LoVo (cell line): ENCODE measurements around the gene HADHA.
"Not testable (repeated sequence)": the region's sequence is repeated elsewhere in the genome, so short reads cannot be mapped to it uniquely, and the experiment has no call there.

Experiments used
- DNase-seq: peaks from one replicate; pipeline ENCODE4 v3.0.0-alpha.2; 2016; ENCODE audit warnings: low spot score

The HADHA gene

DNA sequence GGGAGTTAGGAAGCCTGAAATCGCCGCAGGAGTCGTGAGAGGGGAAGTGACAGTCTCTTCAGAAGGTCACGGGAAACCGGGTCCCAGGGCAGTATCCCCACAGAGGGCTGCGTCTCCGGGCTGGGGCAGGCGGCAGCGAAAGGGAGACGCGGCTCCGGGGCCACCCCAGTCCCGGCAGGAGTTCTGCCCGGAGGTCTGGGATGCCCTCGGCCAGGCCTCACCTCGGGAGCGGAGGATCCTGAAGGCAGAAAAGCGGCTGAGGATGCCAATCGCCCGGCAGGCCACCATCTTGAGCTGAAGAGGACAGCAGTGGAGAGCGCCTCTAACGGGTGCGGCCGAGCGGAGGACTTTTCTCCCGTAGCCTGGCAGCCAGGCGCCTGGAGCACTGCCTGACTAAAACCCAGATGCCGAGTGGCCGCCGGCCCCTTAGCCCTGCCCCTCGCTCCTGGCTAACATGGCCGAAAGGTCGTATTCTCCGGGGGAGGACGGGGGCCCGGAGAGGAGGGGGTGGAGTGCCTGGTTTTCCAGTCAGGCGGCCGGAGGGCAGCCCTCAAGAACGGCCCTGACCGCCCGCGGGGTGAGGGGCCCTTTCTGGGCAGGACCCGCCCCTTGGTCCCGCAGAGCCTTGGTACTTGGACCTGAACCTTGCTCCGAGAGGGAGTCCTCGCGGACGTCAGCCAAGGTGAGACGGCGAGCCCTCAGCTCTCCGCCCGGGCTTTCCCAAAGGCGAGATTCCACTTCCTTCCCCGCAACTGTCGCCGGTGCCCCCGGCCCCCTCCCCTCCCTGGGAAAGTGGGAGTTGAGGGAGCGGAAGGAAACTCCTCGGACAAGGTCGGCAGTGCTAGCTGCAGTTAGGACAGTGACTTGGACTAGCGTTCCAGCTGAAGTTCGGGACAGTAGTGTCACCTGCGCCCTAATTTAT lies at the start of gene HADHA, which contains the start of gene HADHB:
Gene HADHA, minus strand, starts transcription at position 324 of the 922 bp plus-strand sequence. Its CDS starts 36 bp downstream, at position 288.
Gene HADHB, plus strand, starts transcription at position 631 of the 922 bp plus-strand sequence. CDS start 9,316 bp downstream, outside the sequence.
- peak; percentile 95 for DNase-seq

DNA sequence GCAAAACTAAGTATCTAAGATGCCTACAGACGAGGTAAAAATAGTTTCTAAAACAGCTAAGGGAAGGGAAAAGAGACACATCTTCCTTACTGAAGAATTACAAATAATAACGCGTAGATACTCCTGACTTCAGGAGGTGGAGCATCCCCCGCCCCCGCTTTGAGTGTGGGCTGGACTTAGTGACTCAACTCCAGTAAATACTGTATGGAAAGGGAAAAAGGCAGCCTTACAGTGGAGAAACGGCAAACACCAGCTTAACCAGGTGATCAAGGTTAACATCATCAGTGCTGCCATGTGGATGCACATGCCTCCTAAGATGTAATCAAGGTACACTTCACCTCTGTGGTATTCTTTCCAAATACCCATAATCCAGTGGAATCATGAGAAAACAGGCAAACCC lies 48.2 kb upstream of the HADHA start:
- no peak for DNase-seq

DNA sequence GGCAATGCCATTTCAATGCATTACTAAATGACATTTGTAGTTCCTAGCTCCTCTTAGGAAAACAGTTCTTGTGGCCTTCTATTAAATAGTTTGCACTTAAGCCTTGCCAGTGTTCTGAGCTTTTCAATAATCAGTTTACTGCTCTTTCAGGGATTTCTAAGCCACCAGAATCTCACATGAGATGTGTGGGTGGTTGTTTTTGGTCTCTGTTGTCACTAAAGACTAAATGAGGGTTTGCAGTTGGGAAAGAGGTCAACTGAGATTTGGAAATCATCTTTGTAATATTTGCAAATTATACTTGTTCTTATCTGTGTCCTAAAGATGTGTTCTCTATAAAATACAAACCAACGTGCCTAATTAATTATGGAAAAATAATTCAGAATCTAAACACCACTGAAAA lies 45.6 kb upstream of the HADHA start:
- no peak for DNase-seq

DNA sequence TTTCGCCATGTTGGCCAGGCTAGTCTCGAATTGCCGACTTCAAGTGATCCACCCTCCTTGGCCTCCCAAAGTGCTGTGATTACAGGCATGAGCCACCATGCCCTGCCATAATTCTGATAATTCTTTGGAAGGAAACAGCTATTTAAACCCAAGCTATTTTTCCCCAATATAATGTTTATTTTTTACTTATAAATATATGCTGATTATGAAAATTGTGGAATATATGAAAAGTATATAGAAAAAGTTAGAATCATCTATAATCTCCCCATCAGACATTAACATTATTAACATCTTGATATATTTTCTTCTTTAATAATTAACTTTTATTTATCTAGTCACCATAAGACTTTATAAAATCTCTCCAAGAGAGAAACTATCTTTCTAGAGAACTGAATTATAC lies 41.5 kb upstream of the HADHA start:
- no peak for DNase-seq

DNA sequence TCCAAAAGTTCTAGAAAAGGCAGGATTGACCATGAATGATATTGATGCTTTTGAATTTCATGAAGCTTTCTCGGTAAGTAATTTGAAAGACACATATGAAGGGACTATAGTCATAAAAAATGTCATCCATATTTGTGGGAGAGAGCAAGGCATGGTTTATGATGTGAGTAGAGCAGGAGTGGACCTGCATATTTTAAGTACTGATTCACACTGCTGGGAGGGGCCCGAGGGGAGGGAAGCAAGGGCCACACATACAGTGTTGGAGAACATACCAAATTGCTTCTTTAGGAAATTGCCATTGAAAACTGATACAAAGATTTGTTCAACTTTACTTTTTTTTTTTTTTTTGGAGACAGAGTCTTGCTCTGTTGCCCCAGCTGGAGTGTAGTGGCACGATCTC lies 39.7 kb upstream of the HADHA start:
- peak; percentile 28 for DNase-seq

DNA sequence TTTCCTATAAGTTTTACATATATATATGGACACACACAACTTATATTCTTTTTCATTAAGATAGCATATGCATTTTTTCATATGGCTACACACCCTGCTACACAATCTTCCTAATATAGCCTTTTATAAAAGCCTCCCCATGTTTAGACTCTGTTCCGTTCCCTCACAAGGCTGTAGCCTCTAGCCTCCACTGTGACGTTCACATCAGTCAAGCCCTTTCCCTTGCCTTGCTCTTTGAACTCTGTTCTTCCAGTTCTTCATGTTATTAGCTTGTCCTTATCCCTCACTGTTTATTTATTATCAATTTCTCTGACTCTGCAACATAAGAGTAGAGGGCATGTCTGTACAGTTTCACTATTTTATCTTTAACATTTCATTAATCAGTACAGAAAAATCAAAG lies 39.2 kb upstream of the HADHA start:
- no peak for DNase-seq

DNA sequence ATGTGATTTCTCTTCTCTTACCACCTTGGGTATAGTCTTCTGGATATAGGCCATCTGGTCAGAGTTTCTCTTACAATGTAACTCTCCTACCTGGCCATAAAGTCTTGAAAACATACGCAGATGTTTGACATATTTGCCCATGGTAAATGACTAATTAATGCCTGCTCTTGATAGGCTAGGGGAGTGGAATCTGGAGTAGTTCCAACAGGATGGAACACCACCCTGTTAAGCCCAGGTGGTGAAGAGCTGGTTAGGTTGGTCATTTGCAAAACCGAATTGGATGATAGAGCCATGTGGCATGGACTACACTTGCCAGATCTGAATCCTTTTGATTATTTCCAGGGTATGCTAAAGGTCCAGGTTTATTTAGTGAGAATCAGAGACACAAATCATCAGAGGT lies 36.8 kb upstream of the HADHA start:
- DNase-seq = no peak

DNA sequence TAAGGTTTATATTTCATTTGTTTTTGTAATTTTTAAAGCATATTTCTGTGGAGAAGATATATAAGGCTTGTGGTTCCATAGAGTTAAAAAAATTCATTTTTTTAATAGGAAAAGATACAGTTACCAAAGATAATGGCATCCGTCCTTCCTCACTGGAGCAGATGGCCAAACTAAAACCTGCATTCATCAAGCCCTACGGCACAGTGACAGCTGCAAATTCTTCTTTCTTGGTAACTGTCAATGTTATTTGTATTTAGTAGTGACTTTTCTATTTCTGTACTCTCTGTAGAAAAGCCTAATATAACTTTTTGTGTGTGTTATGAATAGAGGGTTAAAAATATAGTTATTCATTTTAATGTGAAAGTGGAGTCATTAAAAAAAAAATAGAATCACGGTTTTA lies 35.5 kb upstream of the HADHA start:
- DNase-seq = no peak

DNA sequence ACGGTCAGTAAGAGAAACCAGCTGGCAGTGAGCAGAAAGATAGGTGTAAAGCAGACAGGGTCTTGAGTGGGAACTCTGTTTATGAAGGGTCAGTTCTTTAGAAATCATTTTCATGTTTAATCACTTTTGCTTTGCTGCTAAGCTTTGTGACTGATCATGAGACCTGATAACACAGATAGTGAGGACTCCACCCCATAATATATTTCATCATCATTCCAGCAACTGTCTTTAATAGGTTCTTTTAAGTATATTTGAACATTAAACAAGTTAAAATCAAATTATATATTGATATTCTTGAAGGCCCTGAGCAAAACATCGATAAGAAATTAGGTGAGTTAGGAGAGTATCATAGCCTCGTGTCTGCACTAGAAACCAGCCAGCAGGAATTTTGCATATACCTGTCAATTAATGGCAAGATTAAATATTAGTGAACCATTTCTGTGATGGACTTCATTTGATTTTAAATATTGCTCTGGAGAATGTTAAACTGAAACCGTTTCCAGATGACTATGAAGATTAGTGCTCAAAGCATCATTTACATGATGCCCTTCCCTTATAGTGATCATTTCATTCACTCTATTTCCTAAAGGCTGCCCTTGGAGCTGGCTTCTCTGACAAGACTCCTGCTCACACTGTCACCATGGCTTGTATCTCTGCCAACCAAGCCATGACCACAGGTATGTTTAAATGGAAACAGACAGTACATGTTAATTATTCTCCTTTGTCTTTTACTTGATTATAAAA lies 32.2 kb upstream of the HADHA start:
- no peak for DNase-seq

DNA sequence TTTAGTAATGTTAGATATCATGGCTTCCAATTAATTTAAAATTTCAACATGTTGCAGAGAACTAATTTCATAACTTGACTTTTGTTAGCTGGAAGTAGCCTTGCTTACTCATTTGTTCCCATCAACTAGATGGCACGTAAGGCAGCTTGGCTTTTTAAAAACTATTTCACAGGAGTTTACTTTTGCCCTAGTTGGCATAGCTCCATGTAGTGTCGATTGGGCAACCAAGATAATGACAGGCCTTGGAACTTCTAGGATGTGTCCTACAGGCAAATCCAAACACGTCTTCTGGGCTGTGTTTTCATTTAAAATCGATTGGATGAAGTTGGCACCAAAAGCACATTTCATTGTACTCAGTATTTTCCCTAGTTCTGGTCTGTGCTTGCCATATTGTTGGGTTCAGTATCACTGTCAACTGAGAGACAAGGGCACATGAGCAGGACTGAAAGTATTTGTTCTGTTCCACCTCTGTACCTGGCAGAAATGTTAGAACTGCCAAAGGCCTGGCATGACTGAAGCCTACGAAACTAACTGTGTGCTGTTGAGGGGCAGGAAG lies 29.7 kb upstream of the HADHA start:
- peak; percentile 52 for DNase-seq

DNA sequence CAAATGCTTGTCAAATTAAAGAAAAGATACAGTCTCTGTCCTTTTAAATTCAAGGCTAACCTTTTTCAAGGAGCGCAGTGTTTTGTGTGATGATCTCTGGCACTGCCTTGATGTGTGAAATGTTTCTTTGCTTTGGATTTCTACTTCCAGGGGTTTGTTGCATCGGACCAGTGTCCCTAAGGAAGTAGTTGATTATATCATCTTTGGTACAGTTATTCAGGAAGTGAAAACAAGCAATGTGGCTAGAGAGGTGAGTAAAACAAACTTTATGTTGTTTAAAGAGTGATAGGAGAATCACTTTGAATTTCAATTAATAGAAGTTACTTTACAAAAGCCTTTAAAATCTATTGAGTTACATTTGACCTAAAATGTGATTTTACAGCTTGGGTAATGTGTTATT lies 29.1 kb upstream of the HADHA start:
- peak; percentile 39 for DNase-seq

DNA sequence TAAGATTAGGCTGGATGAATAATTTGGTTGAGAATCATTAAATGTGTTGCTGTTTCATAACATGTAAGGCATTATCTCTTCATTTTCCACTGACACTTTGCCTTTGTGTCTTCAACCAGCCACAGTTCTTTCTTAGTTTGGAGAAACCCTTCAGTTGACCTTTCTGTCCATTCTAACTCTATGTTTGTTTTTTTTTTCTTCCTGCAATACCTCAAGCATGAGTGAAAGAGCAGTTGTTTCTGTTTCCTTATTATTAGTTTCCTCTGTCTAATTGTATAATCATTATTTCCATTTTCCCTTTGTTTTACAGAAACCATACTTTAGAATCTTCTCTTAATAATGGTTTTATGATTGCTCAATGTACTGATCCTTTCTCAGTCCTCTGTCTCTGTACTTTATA lies 25.9 kb upstream of the HADHA start:
- DNase-seq = no peak

DNA sequence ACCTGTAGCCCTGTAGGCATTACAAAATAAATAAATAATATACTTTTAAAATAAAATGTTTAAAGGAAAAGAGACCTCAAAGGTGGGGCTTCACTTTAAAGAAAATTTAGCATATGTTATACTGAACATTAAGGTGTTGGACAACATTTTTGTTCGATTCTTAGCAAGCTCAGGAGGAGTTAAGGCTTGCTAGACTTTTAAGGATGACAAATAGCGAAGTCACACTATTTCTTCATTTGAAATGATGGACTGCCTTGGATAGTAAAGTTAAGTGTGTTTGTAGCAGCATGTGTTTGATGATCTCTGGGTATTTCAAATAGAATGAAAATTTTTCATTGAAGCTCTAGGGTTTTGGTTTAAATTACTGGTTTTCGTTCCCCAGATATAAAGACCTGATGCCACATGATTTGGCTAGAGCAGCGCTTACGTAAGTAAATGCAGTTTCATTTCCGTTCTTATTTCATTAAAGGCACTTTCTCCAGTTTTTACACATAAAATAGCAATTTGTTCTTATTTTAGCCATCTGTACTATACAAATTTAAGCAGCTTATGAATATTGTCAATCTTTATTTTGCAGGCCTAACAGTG lies 25.2 kb upstream of the HADHA start:
- no peak for DNase-seq

DNA sequence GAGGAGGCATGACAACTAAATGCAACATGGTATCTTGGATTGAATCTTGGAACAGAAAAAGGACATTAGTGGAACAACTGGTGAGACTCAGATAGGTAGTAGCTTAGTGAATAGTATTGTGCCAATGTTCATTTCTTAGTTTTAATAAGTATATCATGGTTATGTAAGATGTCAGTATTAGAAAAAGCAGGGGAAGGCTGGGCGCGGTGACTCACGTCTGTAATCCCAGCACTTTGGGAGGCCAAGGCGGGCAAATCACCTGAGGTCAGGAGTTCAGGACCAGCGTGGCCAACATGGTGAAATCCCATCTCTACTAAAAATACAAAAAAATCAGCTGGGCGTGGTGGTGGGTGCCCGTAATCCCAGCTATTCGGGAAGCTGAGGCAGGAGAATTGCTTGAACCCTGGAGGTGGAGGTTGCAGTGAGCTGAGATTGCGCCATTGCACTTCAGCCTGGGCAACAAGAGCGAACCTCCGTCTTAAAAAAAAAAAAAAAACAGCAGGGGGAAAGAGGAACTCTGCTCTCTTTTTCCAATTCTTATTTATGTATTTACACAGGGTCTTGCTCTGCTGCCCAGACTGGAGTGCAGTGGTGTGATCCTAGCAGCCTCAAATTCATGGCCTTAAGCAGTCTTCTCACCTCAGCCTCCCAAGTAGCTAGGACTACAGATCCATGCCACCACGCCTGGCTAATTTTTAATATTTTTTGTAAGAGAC lies 24.4 kb upstream of the HADHA start:
- DNase-seq = not testable (repeated sequence)

DNA sequence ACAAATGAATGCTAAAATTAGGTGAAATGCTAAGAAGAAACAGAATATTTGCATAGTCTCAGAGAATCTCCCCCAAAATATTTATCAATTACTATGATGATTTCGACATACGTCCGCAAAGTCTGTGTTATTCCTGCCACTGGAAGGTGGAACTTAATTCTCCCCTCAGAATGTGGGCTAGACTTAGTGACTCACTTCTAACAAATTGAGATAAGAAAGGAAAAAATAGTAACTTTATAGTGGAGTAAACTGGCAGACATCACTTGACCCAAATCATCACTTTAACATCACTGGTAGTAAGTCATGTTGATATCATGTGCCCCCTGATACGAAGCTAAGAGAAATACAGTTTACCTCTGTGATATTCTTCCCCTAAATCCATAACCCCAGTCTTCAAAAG lies 23.8 kb upstream of the HADHA start:
- DNase-seq = no peak

DNA sequence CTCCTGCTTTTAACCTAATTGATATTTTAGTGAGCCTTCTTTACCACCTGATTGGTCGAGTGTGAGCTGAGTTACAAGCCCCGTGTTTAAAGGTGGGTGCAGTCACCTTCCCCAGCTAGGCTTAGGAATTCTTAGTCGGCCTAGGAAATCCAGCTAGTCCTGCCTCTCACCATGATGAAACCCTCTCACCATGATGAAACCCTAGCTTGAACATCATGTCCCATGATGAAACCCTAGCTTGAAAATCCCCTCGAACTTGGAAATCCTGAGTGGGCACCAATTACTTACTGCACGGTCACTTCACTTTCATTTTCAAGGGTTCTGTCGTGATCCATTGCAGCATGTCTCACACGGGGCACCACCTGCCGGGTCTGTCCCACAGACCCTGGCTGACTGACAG lies 14.4 kb upstream of the HADHA start:
- DNase-seq = not testable (repeated sequence)

DNA sequence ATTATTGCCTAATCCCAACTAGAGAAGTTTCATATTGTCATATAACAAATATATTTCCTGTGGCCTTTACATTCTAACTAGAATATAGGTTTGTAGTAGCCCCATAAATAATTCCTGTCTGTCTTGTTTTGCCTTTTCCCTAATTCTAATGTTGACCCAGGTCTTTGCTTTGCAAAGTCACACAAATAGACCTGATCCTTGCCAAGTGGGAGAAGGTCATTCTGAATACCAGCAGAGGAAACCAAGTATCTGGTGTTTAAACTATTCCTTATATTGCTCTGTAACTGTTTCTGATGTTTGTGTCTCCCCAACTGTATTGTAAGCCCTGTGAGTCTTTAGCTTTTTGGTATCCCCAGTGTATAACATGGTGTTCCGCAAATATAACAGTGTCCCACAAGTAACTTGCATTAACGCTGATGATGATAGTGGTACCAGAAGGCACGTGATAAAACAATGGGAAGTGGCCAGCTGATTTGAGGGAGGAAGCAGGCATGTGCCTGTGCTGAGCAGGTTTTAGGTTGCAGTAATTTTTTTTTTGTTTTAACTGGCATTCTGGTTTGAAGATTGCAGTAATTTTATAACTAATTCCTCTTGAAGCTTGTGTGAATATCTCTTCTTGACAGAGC lies 11.4 kb upstream of the HADHA start:
- DNase-seq = no peak

DNA sequence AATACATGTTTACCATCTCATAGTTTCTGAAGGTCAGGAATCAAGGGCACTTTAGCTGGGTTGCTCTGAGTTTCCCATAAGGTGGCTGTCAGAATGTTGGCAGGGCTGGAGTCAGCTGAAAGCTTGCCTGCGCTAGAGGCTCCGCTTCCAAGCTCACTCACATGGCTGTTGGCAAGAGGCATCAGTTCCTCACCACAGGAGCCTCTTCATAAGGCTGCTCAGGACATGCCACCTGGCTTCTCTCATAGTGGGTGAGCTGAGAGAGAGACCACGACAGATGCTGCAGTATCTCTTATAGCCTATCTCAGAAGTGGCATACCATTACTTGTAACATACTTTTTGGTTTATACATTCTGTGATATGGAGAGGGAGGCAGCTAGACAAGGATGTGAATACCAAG lies 7.5 kb upstream of the HADHA start:
- no peak for DNase-seq

DNA sequence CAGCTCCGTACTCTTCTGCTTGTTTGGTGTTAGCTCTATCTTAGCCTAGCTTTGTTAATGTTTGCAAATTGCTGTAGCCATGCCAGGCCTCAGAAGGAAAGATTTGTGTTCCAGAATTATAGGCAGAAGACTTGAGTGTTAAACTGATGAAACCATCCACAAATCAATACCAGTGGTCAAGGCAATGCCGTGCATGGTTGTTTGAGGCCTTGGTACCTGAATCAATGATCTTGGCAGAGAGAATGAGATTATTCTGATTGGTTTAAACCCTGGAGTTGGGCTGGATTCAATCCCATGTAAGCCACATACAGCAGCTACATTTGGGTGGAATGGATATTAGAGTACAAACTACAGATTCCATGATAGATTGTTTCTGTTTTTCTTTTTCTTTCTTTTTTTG lies 5.2 kb upstream of the HADHA start:
- DNase-seq = no peak

DNA sequence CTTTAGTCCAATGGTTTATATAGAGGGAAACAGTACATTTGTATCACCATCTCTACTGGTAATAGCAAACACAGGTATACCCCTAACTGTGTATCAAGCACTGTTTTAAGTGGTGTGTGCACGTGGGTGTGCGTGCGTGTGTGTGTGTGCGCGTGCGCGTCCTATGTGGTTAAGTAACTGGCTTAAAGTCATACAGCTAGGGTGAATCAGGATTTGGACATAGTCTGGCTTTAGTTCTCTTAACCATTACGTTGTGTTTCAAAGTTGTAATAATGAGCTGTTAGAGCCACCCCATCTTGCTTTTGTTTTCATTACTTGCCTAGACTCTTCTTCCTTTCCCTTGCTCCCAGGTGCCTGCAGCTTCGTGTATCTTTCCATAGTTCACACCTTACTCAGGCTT lies 2.4 kb upstream of the HADHA start:
- no peak for DNase-seq

DNA sequence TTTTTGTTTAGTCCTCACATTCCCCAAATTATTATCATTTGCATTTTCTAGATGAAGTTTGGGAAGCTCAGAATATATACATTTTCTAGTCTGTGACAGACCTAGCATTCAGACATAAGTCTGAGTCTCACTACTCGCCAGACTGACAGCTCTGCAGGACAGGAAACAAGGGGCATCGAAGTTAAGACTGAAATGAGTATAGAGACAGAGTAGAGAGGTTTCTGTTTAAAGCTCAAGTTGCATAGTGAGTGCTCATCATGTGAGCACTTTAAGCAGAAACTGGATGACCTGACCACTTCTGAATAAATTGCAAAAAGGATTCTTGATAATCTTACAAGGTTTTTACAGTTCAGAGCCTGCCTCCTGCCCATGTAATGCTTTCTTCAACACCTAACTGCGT lies 1.4 kb upstream of the HADHA start:
- peak; percentile 6 for DNase-seq
